K562 (cell line): ENCODE data around the gene SLC48A1. TPM values are rescaled to one million over a fixed set of nuclear protein-coding genes. Genes with fewer than 3 reads are reported as not detected.

Source experiments
- ATAC-seq: fragments of 200-7000 bp; cut with Tn5 transposase; 3 replicates; pipeline ENCODE4 v1.9.1; 2020; ENCODE audit warnings: moderate library complexity
- BruUV-seq: library from RNA; stranded (reverse); fragments of 400-500 nt; replicated peaks from 2 replicates; lab custom pipeline; 2021; lab: Mats Ljungman, UMichigan
- CTCF ChIA-PET: fragments of 300-600 bp; formaldehyde crosslinking; extraction: SDS; loops from one replicate; lab custom pipeline; 2021; ENCODE audit warnings: low intra/inter-chr PET ratio; lab: Yijun Ruan, JAX
- POLR2A ChIA-PET: fragments of 300-600, 350-650 bp; sonication (Branson Sonifier 250); formaldehyde crosslinking; extraction: SDS; loops from one replicate; lab custom pipeline; 2021; ENCODE audit warnings: antibody characterized with exemption, inconsistent platforms; lab: Yijun Ruan, JAX
- DNase-seq, 4 experiments: peaks; one replicate each; pipeline versions ENCODE4 v3.0.0 to v3.0.0-alpha.2; 2011 to 2018; ENCODE audit warnings: low spot score in 3 of 4, mixed read lengths in 3 of 4; ENCODE audit errors: extremely low read depth in 1 of 4
- FAIRE-seq: peaks from 2 replicates; lab custom pipeline; 2011; peaks lifted over from hg19 to GRCh38; lab: Jason Lieb, UNC
- H2AFZ ChIP-seq: 2 replicates; pipeline ENCODE4 v1.6.0; 2011; ENCODE audit warnings: low read depth, low read length, control low read depth, inconsistent platforms
- H3K27ac ChIP-seq: fragments of 200-600 bp; 3 replicates; pipeline ENCODE4 v1.8.0; 2011; ENCODE audit warnings: low read depth, mild to moderate bottlenecking, control low read depth, inconsistent platforms, low read length, moderate library complexity, mixed read lengths; ENCODE audit errors: extremely low read depth
- H3K27me3 ChIP-seq, 2 experiments: fragments of 300-600 bp in 1 of 2; 2 replicates in 1 of 2; 3 replicates in 1 of 2; pipeline versions ENCODE4 v1.6.0 to v1.8.0; 2011; ENCODE audit warnings: inconsistent platforms in 2 of 2, low read length in 2 of 2, mild to moderate bottlenecking in 1 of 2, mixed read lengths in 1 of 2, moderate library complexity in 1 of 2; ENCODE audit not compliant: control insufficient read depth in 2 of 2, insufficient read depth in 2 of 2
- H3K36me3 ChIP-seq: fragments of 300-600 bp; 3 replicates; pipeline ENCODE4 v1.8.0; 2011; ENCODE audit warnings: mild to moderate bottlenecking, low read length, inconsistent platforms; ENCODE audit not compliant: control insufficient read depth, insufficient read depth
- H3K4me1 ChIP-seq, 2 experiments: fragments of 200-600 bp in 1 of 2; replicated peaks in 1 of 2; 2 replicates in 1 of 2; 3 replicates in 1 of 2; pipeline versions ENCODE4 v1.5.1 to v1.8.0; 2011; ENCODE audit warnings: inconsistent platforms in 2 of 2, low read length in 2 of 2, mild to moderate bottlenecking in 1 of 2, mixed read lengths in 1 of 2, moderate library complexity in 1 of 2; ENCODE audit not compliant: control insufficient read depth in 2 of 2, insufficient read depth in 2 of 2
- H3K4me2 ChIP-seq: 2 replicates; pipeline ENCODE4 v1.6.1; 2011; ENCODE audit warnings: low read length, control low read depth, inconsistent platforms, mixed read lengths; ENCODE audit not compliant: insufficient read depth
- H3K4me3 ChIP-seq: fragments of 200-600 bp; sonication (generic), shearing (Covaris generic); 2 replicates; pipeline ENCODE4 v1.5.1; 2016; ENCODE audit warnings: control low read depth, inconsistent platforms
- H3K79me2 ChIP-seq: fragments of 200-600 bp; 3 replicates; pipeline ENCODE4 v1.8.0; 2011; ENCODE audit warnings: low read length, inconsistent platforms; ENCODE audit not compliant: control insufficient read depth, insufficient read depth
- H3K9ac ChIP-seq, 2 experiments: 2 replicates each; pipeline versions ENCODE4 v1.6.0 to v1.6.1; 2011; ENCODE audit warnings: low read depth in 2 of 2, low read length in 2 of 2, control low read depth in 1 of 2, inconsistent platforms in 1 of 2, mild to moderate bottlenecking in 1 of 2, mixed read lengths in 1 of 2; ENCODE audit not compliant: insufficient read depth in 1 of 2
- H3K9me1 ChIP-seq: one replicate; pipeline ENCODE4 v1.6.0; 2011; ENCODE audit warnings: inconsistent platforms, mild to moderate bottlenecking, low read length, moderate library complexity; ENCODE audit not compliant: control insufficient read depth, insufficient read depth
- H3K9me3 ChIP-seq: replicated peaks from 2 replicates; pipeline ENCODE4 v1.5.1; 2011; ENCODE audit warnings: low read depth, low read length, inconsistent platforms; ENCODE audit not compliant: control insufficient read depth, insufficient read depth
- H4K20me1 ChIP-seq: replicated peaks from 2 replicates; pipeline ENCODE4 v1.6.1; 2011; ENCODE audit warnings: low read length, inconsistent platforms, mixed read lengths; ENCODE audit not compliant: control insufficient read depth, insufficient read depth
- EHMT2 ChIP-seq: fragments of 450-650 bp; IDR thresholded peaks from 2 replicates; pipeline ENCODE4 v1.6.1; 2018; ENCODE audit warnings: antibody characterized with exemption
- FOXA1 ChIP-seq: fragments of 450-650 bp; IDR thresholded peaks from 2 replicates; pipeline ENCODE4 v1.6.1; 2016; ENCODE audit warnings: mild to moderate bottlenecking, borderline replicate concordance
- HMG20B ChIP-seq: fragments of 250-450 bp; sonication (Bioruptor Pico); IDR thresholded peaks from 2 replicates; pipeline ENCODE4 v1.5.0; 2021; ENCODE audit warnings: mild to moderate bottlenecking
- ILF3 ChIP-seq: fragments of 450-650 bp; IDR thresholded peaks from 2 replicates; pipeline ENCODE4 v1.6.1; 2018; ENCODE audit warnings: antibody characterized with exemption, mild to moderate bottlenecking, moderate library complexity, borderline replicate concordance
- KLF6 ChIP-seq: fragments of 250-450 bp; sonication (Bioruptor Pico); IDR thresholded peaks from 2 replicates; pipeline ENCODE4 v1.4.0; 2020; ENCODE audit warnings: mild to moderate bottlenecking, moderate library complexity, borderline replicate concordance
- MYC ChIP-seq, 2 experiments: fragments of 250-450 bp in 1 of 2; sonication (Bioruptor Pico) in 1 of 2; IDR thresholded peaks; 2 replicates each; pipeline versions ENCODE4 v1.5.1 to v1.6.1; 2012 to 2021; ENCODE audit warnings: low read depth in 2 of 2, borderline replicate concordance in 1 of 2, improper control_type of control experiment in 1 of 2, low read length in 1 of 2, mild to moderate bottlenecking in 1 of 2, moderate library complexity in 1 of 2
- NR2C2 ChIP-seq, 2 experiments: fragments of 200-800 bp in 1 of 2; sonication (Bioruptor generic) in 1 of 2; sonication (generic) in 1 of 2; formaldehyde crosslinking in 1 of 2; IDR thresholded peaks; 2 replicates each; pipeline versions ENCODE4 v1.6.1 to v1.8.0; 2016 to 2022; ENCODE audit warnings: mild to moderate bottlenecking in 1 of 2, missing compliant biosample characterization in 1 of 2, missing genetic modification characterization in 1 of 2, missing genetic modification reagents in 1 of 2
- POLR3G ChIP-seq: IDR thresholded peaks from 2 replicates; pipeline ENCODE4 v1.6.1; 2011; ENCODE audit not compliant: insufficient read length, insufficient replicate concordance; ENCODE audit errors: extremely low read depth
- SMARCE1 ChIP-seq: fragments of 450-650 bp; IDR thresholded peaks from 2 replicates; pipeline ENCODE4 v1.7.1; 2016; ENCODE audit warnings: mild to moderate bottlenecking
- TFAP4 ChIP-seq: sonication (generic); formaldehyde crosslinking; IDR thresholded peaks from 2 replicates; pipeline ENCODE4 v1.8.0; 2022; ENCODE audit warnings: missing genetic modification reagents, mild to moderate bottlenecking, moderate library complexity, borderline replicate concordance
- ZNF274 ChIP-seq: IDR thresholded peaks from 2 replicates; pipeline ENCODE4 v1.6.1; 2011; ENCODE audit warnings: low read depth, mild to moderate bottlenecking, low read length, moderate library complexity, borderline replicate concordance
- WGBS: fragments of 100-300 bp; shearing (Covaris generic); methylation state at CpG from one replicate; pipeline ENCODE4 v1.1.6; 2016; ENCODE audit warnings: low coverage, mixed read lengths; ENCODE audit not compliant: insufficient coverage; ENCODE audit errors: missing lambda C conversion rate; 5-methylcytosine and 5-hydroxymethylcytosine counted together
- in situ Hi-C: fragments of 300-500 bp; cut with MboI; formaldehyde crosslinking; loops from 4 replicates; pipeline ENCODE4 v1.15.0; 2018; ENCODE audit warnings: inconsistent platforms, mixed read lengths
- intact Hi-C: fragments of 100-400 bp; cut with micrococcal nuclease; formaldehyde crosslinking; loops from 2 replicates; pipeline ENCODE4 v1.14.2; 2022
- polyA plus RNA-seq, 8 experiments: library from polyadenylated mRNA; depleted of rRNA in 4 of 8; stranded (reverse) in 5 of 8; unstranded in 3 of 8; fragments of >200 nt; fragmentation: Nextera tagmentation in 2 of 8; fragmentation: Illumina TruSeq in 1 of 8; extraction: Ambion mirVana in 2 of 8; extraction: Trizol in 1 of 8; gene quantifications; 2 replicates each; pipeline versions ENCODE4 v1.2.1 to v1.2.3, GENCODE V29; 2011 to 2014; ENCODE audit warnings: inconsistent platforms in 1 of 8, missing spikeins in 1 of 8
- total RNA-seq, 7 experiments: library from RNA; depleted of rRNA in 6 of 7; stranded (reverse); fragments of >200 nt in 6 of 7; fragmentation: Illumina TruSeq in 2 of 7; extraction: Trizol in 2 of 7; gene quantifications; 2 replicates each; pipeline versions ENCODE4 v1.2.1 to v1.2.3, GENCODE V29; 2011 to 2021; ENCODE audit warnings: low replicate concordance in 1 of 7
- TF ChIP-seq, protein P1 (sequence below): sonication (generic); formaldehyde crosslinking; IDR thresholded peaks from 2 replicates; pipeline ENCODE4 v1.8.1; 2023; ENCODE audit warnings: mild to moderate bottlenecking, missing genetic modification reagents

SLC48A1 gene
- total and polyA plus RNA-seq, 9 of the 15 experiments (the other 6 are each of a cell fraction or from before 2014, with no cell fraction given), result 10.7 to 37.5 (median 18.7) TPM

- Histone ChIP-seq H2AFZ (peak overlapping the region; percentile 90; the same call in 1 of the 2 replicates), H3K27me3 (peaks cover 6 to 26% of the 10 kb centered on the region in 2 experiments; a peak in 4 of 5 replicates), H3K4me3 (no peak overlapping the region), H3K9me1 (no peaks in the 10 kb centered on the region), H3K79me2 (no peaks in the 10 kb centered on the region), H3K9ac (peak overlapping the region in 1 of 2 experiments; percentile 68; a peak in 2 of 4 replicates), H4K20me1 (no peaks in the 10 kb centered on the region; the same call in 1 of the 2 replicates), H3K27ac (no peak overlapping the region), H3K9me3 (no peaks in the 10 kb centered on the region), H3K4me2 (no peak overlapping the region), H3K4me1 (peaks cover 38 to 63% of the 10 kb centered on the region in 2 experiments), H3K36me3 (no peaks in the 10 kb centered on the region)
- intact Hi-C loops (no loop called here), in situ Hi-C loops (no loop called here)
- ATAC-seq (no peak), FAIRE-seq (no peak), DNase-seq (no peak)
- BruUV-seq, result no TSS peak
- ChIA-PET POLR2A (interaction anchor here (0.5 to 3.8 kb wide), 13 partner anchors 9 to 129 kb away, joined by 3 to 11 read pairs (median 3); partner anchors contain the start of gene ENDOU), CTCF (interaction anchor here (1.1 to 5.5 kb wide), 4 partner anchors 37 to 98 kb away, joined by 3 to 59 read pairs (median 22); no protein-coding TSS in a partner anchor)
- TF ChIP-seq ZNF274, result no peak
- no peak for TF ChIP-seq SMARCE1
- no peak for TF ChIP-seq HMG20B
- TF ChIP-seq FOXA1, result no peak
- no peak for TF ChIP-seq EHMT2
- TF ChIP-seq POLR3G, result no peak
- no peak for TF ChIP-seq ILF3
- TF ChIP-seq KLF6 (CRISPR knock-in tag), result no peak
- TF ChIP-seq MYC (IDR thresholded peaks at IDR 0.05; ENCODE audit: low read depth, low read length), result no peak
- TF ChIP-seq MYC (CRISPR knock-in tag; IDR thresholded peaks at IDR 0.05; ENCODE audit: borderline replicate concordance, low read depth), result no peak
- TF ChIP-seq NR2C2 (CRISPR knock-in tag; IDR thresholded peaks at IDR 0.05), result no peak
- TF ChIP-seq NR2C2 (tag; IDR thresholded peaks at IDR 0.05), result no peak
- TF ChIP-seq, protein P1, sequence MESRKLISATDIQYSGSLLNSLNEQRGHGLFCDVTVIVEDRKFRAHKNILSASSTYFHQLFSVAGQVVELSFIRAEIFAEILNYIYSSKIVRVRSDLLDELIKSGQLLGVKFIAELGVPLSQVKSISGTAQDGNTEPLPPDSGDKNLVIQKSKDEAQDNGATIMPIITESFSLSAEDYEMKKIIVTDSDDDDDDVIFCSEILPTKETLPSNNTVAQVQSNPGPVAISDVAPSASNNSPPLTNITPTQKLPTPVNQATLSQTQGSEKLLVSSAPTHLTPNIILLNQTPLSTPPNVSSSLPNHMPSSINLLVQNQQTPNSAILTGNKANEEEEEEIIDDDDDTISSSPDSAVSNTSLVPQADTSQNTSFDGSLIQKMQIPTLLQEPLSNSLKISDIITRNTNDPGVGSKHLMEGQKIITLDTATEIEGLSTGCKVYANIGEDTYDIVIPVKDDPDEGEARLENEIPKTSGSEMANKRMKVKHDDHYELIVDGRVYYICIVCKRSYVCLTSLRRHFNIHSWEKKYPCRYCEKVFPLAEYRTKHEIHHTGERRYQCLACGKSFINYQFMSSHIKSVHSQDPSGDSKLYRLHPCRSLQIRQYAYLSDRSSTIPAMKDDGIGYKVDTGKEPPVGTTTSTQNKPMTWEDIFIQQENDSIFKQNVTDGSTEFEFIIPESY (CRISPR knock-in tag), result peak; percentile 84
- 0 out of 2 replicates have a peak, but pooled peaks have one; percentile 23 for TF ChIP-seq TFAP4 (CRISPR knock-in tag)
- WGBS, result 68% methylated on average over 20 of the region's 21 CpGs
These were observed 32.3 kb upstream of the SLC48A1 start for GRCh38 chr12:47740606-47741339.
